GM21447 (cell line): Measurements from ENCODE around the gene UBE2E2.
A peak's percentile ranks its signal among the peaks of the same experiment; 100 is the strongest.

ENCODE experiments used
- ATAC-seq: cut with Tn5 transposase; IDR thresholded peaks from one replicate; pipeline ENCODE4 v1.9.1; 2021; ENCODE audit not compliant: unreplicated experiment

Gene UBE2E2

GRCh38 chr3:23192816-23193215 is 10.3 kb upstream of the UBE2E2 start:
- ATAC-seq = no peak

- no peak for ATAC-seq
Observed at GRCh38 chr3:23193831-23194230, 9.3 kb upstream of the UBE2E2 start.

- no peak for ATAC-seq
Observed at GRCh38 chr3:23198801-23199200, 4.3 kb upstream of the UBE2E2 start.

GRCh38 chr3:23199649-23200048 is 3.5 kb upstream of the UBE2E2 start:
- ATAC-seq = no peak

DNA sequence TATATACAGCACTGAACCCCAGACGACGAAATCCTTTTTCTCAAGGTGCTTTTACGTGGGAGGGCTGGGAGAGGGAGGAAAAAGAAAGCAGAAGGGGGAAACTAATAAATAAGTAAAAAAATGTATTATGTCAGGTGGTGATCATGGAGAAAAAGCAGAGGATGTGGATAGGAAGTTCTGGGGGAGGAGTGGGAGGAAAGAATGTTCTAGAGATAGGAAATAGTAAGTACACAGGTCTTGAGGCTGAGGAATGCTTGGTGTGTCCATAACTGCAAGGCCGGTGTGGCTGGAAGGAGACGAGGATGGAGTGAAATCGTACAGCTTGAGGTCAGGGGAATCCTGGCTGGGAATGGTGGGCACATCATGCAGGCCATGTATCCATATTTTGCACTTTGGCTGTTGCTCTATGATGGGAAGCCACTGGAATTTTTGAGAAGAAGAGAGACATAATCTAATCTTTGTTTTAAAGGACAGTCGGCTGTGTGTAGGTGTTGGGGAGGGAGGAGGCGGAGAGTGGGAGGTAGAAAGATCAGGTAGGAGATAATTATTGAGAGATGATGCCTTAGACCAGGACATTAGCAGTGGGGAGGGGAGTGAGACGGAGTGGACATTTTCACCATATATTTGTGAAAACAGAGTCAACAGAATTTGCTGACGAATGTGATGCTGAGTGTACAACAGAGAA is 1.8 kb upstream of the UBE2E2 start:
- no peak for ATAC-seq

DNA sequence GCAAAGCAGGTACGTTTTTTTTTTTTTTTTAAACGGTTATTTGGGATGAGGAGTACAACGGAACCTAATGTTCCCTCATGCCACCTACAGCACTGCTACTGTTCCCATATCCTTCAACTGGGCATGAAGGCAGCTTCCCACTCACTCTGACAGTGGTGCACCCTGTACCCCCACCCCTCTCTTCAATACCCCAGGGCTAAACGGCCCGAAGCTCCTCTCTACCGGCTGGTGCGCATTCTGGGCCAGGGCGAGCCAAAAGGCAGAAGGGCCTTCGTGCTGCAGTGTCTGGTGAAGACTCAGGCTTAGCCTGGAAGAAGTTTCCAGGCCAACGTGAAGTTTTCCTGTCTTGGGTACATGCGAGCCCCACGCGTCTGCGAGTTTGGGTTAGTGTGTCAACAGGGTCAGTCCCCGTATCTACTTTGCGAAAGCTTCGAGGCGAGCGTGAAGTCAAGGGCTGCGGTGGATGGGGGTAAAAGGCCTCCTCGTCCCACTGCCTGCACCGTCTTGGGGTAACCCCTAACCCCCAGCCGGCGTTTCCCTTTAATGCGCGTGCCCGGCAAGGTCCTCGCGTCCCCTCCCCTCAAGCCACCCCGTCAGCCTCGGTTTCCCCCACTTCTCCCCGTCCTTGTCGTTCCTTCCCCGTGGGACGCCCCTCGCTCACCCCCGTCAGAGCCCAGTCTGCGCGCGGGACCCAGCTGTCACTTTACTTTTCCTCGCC is 765 bp upstream of the UBE2E2 start:
- ATAC-seq = peak; percentile 23

DNA sequence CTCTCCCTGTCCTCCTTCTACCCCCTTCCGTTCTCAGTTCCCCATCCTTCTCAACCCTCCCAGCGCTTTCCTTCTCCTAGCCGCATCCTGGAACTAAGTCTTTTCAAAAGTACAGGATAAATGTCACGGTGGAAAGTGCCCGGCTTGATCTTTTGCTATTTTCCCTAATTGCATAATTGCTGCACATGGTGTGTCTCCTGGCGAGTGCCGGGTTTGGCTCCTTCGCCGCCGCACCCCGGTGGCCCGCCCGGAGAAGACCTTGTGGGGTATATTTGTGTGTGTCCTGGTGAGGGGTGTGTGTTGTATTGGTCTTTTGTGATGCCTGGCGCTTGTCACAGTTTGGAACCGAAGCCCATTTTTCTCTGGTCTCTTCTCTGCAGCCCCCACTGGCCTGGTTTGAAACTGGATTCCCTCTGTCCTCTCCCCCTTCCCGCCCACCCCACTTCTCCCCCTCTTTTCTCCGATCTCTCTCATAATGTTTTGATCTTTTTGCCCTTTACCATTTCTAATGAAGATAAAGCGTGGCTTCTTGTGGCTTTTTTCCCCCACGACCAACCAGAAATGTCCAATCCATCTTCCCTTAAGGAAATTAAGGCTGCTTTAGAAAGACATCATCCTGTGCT is 692 bp downstream of the UBE2E2 start:
- ATAC-seq = peak; percentile 23

GRCh38 chr3:23206366-23206765 is 3.2 kb downstream of the UBE2E2 start:
- no peak for ATAC-seq

GRCh38 chr3:23209103-23209502 is 6.0 kb downstream of the UBE2E2 start:
- no peak for ATAC-seq

GRCh38 chr3:23209747-23210487 is 6.8 kb downstream of the UBE2E2 start:
- no peak for ATAC-seq

DNA sequence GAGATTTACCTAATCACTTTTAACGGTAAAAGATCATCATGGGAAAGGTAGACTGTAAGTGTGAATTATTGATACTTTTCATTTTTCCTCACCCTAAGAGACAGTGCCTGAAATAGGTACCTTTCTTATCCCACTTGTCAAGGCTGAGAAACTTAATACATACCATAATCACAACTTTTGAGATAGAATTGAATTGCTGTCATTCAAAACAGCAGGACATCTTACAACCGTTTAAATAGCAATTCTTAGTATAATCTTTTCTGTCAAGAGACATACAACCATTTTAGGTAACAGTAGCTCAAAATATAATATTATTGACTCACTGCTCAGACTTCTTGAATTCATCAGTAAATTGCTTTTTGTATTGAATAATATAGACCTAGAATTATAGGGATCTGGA is 10.7 kb downstream of the UBE2E2 start:
- no peak for ATAC-seq

- no peak for ATAC-seq
Observed at GRCh38 chr3:23217872-23218554, 14.9 kb downstream of the UBE2E2 start.

- ATAC-seq = peak; percentile 32
Observed at GRCh38 chr3:23219117-23219516, 16.0 kb downstream of the UBE2E2 start.

DNA sequence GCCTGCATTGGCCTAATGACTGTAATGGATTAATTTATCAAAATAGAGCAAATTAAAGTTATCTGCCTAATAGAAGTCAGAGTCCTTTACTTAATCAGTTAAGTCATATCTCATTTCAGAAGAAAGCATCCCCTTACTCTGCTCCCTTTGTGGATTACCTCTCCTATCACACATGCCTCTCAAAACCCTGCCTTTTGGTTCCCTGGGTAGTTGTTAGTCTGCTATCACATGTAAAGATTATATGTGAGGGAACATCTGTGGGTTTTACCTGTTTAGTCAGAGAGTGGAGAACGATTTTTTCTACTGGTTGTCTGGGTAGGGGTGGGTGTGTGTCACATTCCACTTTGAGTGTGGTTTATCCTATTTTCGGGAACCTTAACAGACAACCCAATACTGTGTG is 16.4 kb downstream of the UBE2E2 start:
- peak; percentile 57 for ATAC-seq

DNA sequence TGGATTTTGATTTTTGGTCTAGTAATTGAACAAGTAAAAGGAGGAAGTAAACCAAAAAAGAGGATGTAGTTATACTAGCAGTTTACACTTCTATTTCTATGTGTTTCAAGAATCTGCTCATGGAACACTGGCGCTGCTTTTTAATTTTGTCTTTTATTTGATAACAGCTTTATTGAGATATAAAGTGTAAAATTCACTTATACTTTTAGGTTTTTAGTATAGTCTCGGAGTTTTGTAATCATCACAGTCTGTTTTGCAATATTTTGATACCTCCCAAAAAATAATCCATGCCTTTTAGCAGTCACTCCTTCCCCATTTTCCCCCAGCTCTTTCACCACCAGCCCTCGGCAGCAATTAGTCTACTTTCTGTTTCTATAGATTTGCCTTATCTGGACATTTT is 18.0 kb downstream of the UBE2E2 start:
- ATAC-seq = no peak

DNA sequence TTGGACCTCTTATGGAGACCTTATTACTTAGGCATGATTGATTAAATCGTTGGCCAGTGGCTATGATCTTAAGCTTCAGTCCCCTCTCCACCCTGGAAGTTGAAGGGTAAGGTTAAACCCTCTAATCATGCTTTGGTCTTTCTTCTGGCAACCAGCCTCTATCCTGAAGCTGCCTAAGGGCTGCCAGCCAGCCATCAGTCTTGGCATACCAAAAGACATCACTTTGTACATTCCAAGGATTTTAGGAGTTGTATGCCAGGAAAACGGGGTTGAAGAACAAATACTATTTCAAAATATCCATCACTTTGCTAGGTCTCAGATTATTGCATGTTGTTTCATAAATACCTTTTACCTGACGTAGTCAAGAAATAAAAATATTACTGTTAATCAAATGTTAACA is 28.9 kb downstream of the UBE2E2 start:
- ATAC-seq = no peak

GRCh38 chr3:23232854-23233253 is 29.7 kb downstream of the UBE2E2 start:
- ATAC-seq = no peak

DNA sequence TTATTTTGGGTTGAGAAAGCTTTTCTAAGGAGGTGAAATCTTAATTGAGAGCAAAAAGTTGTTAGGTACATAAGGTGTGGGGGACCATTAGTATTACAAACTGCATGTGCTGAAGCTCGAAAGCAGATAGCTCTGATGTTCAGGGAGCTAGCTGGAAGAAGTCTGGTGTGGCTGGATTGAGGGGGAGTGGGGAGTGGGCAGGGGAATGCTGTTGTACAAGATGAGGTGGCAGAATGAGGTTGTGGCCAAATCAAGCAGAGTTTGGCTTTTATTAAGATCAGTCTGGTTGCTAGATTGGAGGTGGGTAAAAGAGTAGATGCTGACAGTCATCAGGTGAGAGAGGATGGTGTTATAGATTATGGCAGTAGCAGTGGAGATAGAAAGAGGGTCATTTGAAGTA is 32.1 kb downstream of the UBE2E2 start:
- no peak for ATAC-seq

DNA sequence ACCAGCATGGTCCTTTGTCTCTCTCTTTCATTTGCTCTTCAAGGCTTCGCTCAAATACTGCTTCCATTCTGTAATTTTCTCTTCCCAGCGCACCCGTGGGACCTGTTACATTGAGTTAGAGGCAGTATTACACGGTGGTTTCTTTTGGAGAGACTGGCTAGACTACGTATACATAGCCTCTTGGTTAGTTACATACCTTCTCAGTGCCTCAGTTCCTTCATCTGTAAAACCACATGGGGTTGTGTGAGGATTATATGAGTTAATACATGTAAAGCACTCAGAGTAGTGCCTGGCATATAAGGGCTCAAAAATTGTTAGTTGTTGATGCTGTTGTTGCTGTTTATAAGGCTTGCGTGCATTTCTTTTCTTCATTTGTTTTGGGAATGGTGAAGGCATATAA is 33.8 kb downstream of the UBE2E2 start:
- ATAC-seq = no peak

DNA sequence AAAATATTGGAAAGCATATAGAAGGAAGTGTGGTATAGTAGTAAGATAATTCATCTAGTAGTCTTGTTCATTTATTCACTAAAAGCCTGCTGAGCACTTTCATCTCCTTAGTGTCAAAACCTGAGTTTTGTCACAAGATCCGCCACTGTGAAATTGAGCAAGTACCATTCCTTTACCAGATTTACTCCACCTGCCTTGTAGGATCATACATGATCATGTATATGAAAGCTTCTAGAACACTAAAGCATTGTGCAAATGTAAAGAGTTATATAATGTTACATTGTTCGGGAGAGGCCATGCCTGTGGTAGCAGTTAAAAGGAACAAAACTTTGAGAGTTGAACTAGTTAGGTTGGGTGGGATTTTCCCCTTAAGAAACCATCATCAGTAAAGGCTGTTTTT is 35.0 kb downstream of the UBE2E2 start:
- ATAC-seq = no peak

DNA sequence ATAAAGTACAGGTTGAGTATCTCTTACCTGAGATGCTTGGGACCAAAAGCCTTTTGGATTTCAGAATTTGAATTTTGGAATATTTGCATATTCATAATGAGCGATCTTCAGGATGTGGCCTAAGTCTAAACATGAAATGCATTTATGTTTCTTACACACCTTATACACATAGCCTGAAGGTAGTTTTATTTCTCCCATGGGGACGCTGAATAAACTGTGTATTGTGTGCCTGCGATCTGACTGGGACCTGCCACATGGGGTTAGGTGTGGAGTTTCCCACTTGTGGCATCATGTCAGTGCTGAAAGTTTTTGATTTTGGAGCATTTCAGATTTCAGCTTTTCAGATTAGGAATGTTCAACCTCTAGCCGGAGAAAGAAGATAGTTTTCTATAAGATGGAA is 35.5 kb downstream of the UBE2E2 start:
- no peak for ATAC-seq
